HG03095 (cell line): ENCODE measurements around the gene FRMD1.

Experiments used
- ATAC-seq: cut with Tn5 transposase; IDR thresholded peaks from one replicate; pipeline ENCODE4 v1.9.1; 2021; ENCODE audit warnings: moderate library complexity; ENCODE audit not compliant: unreplicated experiment

Gene FRMD1

GRCh38 chr6:168113226-168113625 is 34.2 kb upstream of the FRMD1 start:
- no peak for ATAC-seq

- ATAC-seq = no peak
Measured at GRCh38 chr6:168111911-168112310, 32.9 kb upstream of the FRMD1 start.

- ATAC-seq = no peak
Measured at GRCh38 chr6:168110437-168110836, 31.4 kb upstream of the FRMD1 start.

- no peak for ATAC-seq
Measured at GRCh38 chr6:168109171-168109570, 30.2 kb upstream of the FRMD1 start.

GRCh38 chr6:168107191-168107983 is 28.4 kb upstream of the FRMD1 start:
- no peak for ATAC-seq

- ATAC-seq = no peak
Measured at GRCh38 chr6:168106633-168107005, 27.6 kb upstream of the FRMD1 start.

DNA sequence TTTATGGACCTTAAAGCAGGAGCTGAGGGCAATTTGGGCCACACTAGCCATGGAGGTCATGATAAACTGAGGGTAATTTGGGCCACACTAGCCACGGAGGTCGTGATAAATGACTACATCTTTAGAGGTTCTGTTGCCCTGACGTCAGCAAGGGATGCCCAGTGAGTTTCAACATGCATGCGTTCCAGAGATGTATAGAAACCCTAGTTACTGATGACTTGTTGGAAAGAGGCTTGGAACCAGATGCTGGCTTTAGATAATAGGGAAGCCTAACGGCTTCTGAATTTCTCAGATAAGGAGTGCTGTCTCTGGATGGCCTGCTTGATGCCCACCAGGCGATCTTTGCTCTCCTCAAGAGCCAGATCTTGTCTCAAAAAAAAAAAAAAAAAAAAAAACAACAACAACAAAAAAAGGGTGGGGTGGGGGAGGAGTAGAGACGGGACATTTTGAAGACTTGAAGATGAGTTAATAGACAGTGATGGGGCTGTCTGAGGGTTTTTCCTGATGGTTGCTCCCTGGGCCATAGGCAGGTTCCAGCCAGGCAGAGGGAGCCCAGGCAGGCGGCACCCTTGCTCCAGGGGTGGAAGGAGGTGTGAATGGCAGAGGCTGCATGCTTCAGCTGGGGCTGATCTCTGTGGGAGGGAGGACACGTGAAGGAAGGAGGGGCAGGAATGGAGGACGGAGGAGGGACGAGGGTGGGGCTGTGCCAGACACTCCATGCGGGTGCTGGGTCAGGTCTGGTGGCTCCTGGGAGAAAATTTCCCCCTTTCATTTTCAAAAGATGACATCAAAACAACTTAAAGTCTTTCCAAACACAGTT is 27.0 kb upstream of the FRMD1 start:
- ATAC-seq = no peak

- no peak for ATAC-seq
Measured at GRCh38 chr6:168104636-168105035, 25.6 kb upstream of the FRMD1 start.

DNA sequence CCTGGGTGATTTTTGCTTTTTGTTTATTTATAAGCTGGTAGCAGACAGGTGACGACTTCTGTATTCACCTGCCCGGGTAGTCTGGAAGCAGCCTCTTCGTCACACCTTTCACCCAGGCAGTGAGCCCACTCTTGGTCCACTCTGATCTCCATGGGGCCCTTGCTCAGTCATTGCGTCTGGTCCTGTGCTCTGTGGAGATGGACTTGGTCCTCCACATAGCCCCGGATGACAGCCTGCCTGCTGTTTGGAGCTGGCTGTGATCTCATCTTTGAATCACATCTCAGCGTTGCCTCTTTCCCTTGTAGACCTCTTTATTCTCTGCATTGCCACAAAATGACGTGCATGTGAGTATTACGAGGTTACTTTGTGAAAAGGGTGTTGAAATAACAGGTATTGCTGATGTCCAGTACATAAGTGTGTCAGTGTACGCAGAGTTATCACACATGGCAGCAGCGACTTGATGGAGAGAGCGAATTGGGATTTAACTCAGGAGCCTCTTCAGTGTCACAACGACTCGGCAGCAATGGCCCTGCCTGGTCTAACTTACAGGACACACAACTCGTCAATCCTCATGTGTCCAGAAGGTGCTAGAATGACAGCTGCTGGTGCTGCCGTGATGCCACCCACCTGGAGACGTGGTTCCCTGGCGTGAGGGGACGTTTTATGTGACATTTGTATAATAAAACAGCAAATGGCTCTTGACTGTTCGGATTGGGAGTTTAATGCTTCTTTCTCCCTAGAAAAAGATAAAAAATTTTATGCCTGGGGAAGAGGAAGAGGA is 24.2 kb upstream of the FRMD1 start:
- no peak for ATAC-seq

GRCh38 chr6:168102315-168102985 is 23.4 kb upstream of the FRMD1 start:
- ATAC-seq = no peak

- ATAC-seq = no peak
Measured at GRCh38 chr6:168101590-168102314, 22.7 kb upstream of the FRMD1 start.

GRCh38 chr6:168100803-168101589 is 22.0 kb upstream of the FRMD1 start:
- ATAC-seq = no peak

DNA sequence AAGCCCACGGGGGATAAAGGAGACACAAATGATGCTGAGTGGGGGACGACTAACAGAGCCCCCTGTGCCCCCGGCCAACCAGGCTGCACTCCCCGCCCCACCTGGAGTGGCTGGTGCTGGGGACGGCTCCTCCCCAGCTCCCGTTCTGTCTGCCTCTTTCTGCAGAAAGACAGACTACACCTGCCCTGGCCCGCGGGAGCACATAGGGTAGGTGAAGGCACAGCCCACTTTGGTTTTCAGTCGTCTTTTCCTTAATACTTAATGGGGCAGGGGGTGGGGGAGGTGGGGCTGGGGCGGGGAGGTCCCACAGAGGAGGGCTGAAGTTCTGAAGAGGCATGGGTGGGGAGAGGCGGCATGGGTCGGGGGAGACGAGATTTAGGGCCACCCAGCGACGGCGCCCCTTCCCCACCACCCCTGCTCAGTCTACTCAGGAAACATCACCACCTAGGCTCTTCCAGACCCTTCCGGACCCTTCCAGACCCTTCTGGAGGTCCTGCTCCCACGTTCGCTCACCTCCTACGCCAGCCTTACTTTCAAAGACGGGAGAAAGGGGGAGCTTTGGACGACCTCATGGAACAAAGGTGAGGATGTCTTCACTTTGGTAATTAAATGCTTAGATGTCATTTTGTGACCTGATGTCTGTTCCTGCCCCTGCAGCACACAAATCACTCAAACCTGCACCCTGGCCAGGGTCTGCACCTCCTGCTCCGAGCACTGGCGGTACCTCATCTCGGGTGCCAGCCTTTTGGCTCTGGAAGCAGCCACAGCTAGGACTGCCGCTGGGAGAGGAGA is 21.2 kb upstream of the FRMD1 start:
- no peak for ATAC-seq

- ATAC-seq = no peak
Measured at GRCh38 chr6:168099201-168100010, 20.4 kb upstream of the FRMD1 start.

GRCh38 chr6:168098431-168098861 is 19.4 kb upstream of the FRMD1 start:
- ATAC-seq = no peak

GRCh38 chr6:168097621-168098430 is 18.8 kb upstream of the FRMD1 start:
- ATAC-seq = no peak

DNA sequence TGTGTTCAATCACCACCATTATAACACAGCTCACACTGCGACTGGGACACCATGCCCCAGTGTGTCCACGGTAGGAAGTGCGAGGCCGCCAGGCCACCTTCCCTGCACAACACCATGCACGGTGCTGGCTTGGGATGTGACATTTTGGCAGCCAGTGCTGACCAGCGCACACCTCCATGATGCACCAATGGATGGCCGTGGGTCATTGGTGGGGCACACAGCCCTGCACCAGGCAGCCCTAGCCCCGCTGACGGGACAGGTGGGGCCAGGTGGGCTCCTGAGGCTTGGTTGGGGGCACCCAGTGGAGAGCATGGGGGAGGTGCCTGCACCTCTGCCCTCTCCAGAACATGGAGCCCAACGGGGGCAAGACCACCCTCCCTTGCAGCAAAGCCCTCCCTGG is 18.2 kb upstream of the FRMD1 start:
- ATAC-seq = no peak
